Measurements from ENCODE around the gene ALG9. TPM values are rescaled to one million over a fixed set of nuclear protein-coding genes. Genes with fewer than 3 reads are reported as not detected.
A peak's percentile ranks its signal among the peaks of the same experiment; 100 is the strongest.
"Not testable (repeated sequence)": the region's sequence is repeated elsewhere in the genome, so short reads cannot be mapped to it uniquely, and the experiment has no call there.

ALG9 gene
- polyA plus RNA-seq, 6 donors from 2014 or later, result 12.7 to 36.5 (median 14.9) TPM

DNA sequence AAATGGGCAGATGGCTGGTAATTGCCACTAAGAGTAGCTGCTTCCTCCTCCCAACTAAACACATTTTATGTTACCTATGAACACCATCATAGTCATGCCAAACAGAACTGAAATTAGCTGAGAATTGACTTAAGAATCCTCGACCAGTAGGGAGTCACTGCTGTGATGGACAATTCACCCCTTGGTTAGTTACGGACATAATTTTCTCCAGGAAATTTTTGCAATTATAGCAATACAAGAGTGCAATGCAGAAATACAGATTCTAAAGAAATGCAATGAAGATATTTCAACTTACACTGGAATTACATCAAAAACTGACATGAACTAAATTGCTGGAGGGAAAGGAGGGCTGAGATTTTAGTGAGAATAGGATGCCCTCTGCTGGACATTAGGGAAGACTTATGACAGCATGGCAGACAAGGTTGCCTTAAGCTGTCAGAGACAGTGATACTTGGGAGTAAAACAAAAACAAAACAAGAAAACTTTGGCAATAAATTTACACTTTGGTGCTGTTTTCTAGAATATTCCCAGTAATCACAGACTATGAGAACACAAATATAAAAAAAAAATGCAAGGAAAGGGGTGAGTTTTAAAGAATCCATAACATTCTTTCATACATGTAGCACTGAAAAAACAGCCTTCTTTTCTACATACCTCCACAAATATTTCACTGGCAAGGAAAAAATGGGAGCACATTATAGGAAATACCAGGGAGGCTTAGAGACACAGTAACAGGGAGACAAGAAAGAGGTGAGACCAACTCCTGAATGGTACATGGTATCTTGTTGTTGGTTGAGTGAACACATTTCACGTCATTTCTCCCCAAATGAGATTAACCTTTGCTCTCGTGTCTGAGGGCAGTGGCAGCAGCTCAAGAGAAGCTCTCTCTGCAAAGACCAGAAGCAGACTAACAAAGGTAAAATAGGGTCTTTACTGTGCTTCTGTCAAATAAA, 94.0 kb downstream of the ALG9 start:
- Mint-ChIP-seq H3K9me3 (no peaks in the 10 kb centered on the region), H3K4me3 (peak overlapping the region in 4 of 8 donors; percentile 16 to 80 (median 64)), H3K4me1 (peaks cover 22 to 24% (median 23%) of the 10 kb centered on the region in 3 donors), H3K27me3 (no peaks in the 10 kb centered on the region), H3K36me3 (no peaks in the 10 kb centered on the region), H3K27ac (peak overlapping the region; percentile 81 to 97 (median 92))
- DNase-seq (peak; percentile 59), ATAC-seq (ENCODE audit: low read depth in 2 of 2) (peak; percentile 67 to 70)

DNA sequence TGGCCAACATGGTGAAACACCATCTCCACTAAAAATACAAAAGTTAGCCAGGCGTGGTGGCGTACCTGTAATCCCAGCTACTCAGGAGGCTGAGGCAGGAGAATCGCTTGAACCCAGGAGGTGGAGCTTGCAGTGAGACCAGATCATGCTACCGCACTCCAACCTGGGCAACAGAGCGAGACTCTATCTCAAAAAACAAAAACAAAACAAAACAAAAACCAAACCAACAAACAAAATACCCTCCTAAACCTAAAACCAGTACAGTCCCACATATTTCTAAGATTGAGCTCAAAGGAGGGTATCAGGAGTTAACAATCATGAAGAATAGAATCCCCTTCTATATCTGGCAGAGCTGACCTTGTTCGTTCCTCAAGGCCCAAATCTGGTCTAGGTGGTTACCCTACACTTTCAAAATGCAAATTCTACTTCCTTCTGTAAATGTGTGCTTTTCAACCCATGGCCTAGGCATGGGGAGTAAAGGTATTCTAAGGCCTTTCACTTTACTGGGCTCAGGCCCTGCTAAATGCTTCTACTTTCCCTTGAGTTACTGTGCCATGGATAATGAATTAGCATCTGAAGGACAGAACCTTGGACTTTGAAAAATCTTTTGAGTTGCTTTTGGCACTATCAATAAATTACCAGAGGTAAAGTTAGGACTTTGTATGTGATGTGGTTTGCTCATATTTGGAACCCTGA, 94.8 kb downstream of the ALG9 start:
- peak overlapping the region in 7 of 8 donors; percentile 63 to 81 (median 76) for H3K4me3 Mint-ChIP-seq
- H3K9me3 Mint-ChIP-seq, result no peaks in the 10 kb centered on the region
- peaks cover 22 to 24% (median 23%) of the 10 kb centered on the region in 3 donors for H3K4me1 Mint-ChIP-seq

DNA sequence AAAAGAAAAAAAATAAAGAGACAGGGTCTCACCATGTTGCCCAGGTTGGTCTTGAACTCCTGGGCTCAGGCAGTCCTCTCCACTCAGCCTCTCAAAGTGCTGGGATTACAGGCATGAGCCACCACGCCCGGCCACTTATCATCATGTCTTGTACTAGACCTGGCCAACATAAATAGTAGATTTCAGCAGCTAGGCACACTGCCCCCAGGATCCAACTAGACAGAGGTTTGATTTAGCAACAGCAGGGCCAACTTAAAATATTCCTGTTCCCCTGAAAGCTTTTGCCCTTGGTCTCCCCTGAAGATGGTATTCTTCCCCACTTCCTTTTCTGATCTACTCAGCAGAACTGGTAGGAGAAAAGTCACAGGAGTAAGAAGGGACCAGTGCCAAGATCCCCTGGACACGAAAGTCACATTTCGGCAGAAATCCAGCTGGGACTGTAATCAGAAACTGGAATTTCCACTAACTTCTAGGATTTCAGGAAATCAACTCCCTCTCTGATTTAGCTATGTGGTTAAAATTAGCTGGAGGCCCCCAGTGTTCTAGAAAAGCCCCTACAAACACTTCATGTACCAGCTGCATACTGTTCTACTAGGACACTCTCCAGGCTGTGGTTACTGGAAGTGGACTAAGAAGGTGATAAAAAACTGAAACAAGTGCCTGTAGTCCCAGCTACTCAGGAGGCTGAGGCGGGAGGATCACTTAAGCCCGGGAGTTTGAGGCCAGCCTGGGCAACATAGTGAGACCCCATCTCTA, 96.2 kb downstream of the ALG9 start:
- H3K4me1 Mint-ChIP-seq, result peaks cover 22 to 24% (median 23%) of the 10 kb centered on the region in 3 donors
- no peak for DNase-seq
- H3K27me3 Mint-ChIP-seq, result no peaks in the 10 kb centered on the region
- peak overlapping the region in 5 of 6 donors; percentile 16 to 90 (median 56) for H3K27ac Mint-ChIP-seq
- ATAC-seq (ENCODE audit: low read depth in 2 of 2), result no peak
- no peaks in the 10 kb centered on the region for H3K9me3 Mint-ChIP-seq
- peak overlapping the region in 1 of 8 donors; percentile 26 for H3K4me3 Mint-ChIP-seq
- no peaks in the 10 kb centered on the region for H3K36me3 Mint-ChIP-seq

More for the DNA sequence above, 94.8 kb downstream of the ALG9 start:
- no peaks in the 10 kb centered on the region for H3K27me3 Mint-ChIP-seq
- peak overlapping the region; percentile 81 to 97 (median 95) for H3K27ac Mint-ChIP-seq
- H3K36me3 Mint-ChIP-seq, result no peaks in the 10 kb centered on the region
- ATAC-seq (ENCODE audit: low read depth in 2 of 2) (peak; percentile 96 to 98), DNase-seq (peak; percentile 77)

DNA sequence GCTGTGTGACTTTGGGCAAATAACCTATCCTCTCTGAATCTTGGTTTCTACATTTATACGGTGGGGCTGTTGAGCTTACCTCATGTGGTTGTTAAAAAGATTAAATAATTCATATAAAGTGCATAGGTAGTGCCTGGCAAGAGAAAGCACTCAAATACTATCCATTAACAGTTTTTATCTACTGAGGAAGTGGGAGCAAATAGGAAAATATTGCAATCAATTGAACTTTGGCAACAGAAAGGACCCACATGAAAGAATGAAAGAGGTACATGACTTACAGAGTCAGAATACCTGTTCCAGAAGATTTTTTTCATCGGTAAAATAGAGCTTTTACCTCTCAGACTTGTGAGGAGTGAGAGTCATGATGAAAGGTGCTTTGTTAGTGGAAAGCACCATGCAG, 98.8 kb downstream of the ALG9 start:
- Mint-ChIP-seq H3K9me3 (no peaks in the 10 kb centered on the region), H3K36me3 (no peaks in the 10 kb centered on the region), H3K27me3 (no peaks in the 10 kb centered on the region), H3K4me3 (no peak overlapping the region), H3K4me1 (peaks cover 21 to 24% (median 23%) of the 10 kb centered on the region in 3 donors), H3K27ac (no peak overlapping the region)
- DNase-seq (no peak), ATAC-seq (ENCODE audit: low read depth in 2 of 2) (no peak)

DNA sequence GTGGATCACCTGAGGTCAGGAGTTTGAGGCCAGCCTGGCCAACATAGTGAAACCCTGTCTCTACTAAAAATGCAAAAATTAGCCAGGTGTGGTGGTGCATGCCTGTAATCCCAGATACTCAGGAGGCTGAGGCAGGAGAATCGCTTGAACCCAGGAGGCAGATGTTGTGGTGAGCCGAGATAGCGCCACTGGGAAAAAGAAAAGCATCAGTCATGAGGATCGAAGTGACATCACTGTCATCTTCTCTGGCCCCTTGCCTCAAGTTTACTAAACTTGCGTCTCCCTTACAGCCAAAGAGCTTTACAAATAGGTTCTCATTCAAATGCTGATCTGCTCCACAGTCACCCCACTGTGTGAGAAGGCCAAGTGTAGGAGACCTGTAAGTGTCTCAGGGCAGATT, 100.2 kb downstream of the ALG9 start:
- H3K4me3 Mint-ChIP-seq, result peak overlapping the region in 1 of 8 donors; percentile 67
- not testable (repeated sequence) for ATAC-seq (ENCODE audit: low read depth in 2 of 2); H3K36me3 Mint-ChIP-seq; H3K27me3 Mint-ChIP-seq; DNase-seq; H3K9me3 Mint-ChIP-seq; H3K27ac Mint-ChIP-seq
- peaks cover 16 to 20% (median 17%) of the 10 kb centered on the region in 3 donors for H3K4me1 Mint-ChIP-seq

DNA sequence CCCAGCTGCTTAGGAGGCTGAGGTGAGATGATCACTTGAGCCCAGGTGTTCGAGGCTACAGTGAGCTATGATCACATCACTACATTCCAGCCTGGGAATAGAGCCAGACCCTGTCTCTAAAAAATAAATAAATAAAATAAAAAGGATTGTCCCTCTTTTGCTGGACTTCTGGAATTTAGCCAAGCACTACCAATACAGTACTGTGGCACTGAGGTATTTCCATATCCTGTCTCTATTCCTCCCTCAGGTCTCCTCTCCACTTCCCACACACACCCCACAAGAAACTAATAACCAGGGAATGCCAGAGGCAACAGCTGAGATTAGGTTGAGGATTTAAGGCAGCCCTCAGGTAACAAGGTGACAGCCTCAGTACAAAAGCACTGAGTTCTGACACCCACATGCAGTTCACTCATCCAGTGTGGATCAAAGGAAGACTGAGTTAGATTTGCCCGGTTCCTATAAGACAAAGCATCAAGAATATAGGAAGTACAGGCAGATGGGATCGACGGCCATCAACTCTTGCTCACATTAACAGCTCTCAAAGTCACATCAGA, 100.7 kb downstream of the ALG9 start:
- H3K4me3 Mint-ChIP-seq, result peak overlapping the region in 1 of 8 donors; percentile 67
- H3K36me3 Mint-ChIP-seq, result no peaks in the 10 kb centered on the region
- peaks cover 11 to 18% (median 13%) of the 10 kb centered on the region in 3 donors for H3K4me1 Mint-ChIP-seq
- no peak for ATAC-seq (ENCODE audit: low read depth in 2 of 2)
- no peaks in the 10 kb centered on the region for H3K27me3 Mint-ChIP-seq
- H3K27ac Mint-ChIP-seq, result peak overlapping the region in 2 of 6 donors; percentile 53 to 82
- H3K9me3 Mint-ChIP-seq, result no peaks in the 10 kb centered on the region
- DNase-seq, result no peak

DNA sequence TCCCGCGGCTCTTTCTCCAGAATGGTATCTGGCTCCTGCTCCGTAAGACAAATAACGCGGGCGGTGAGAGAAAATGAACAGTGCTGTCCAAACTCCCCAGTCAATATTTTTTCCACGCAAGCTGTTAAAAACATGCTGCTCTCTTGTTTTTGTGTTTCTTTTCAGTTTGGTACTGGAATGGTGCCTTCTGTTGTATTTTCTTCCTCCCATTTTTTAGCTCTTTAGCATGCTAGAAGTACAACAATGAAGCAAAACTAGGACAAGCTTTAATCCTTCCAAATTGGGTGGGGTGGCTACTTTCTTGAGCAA, 104.6 kb downstream of the ALG9 start:
- Mint-ChIP-seq H3K36me3 (peaks cover 0 to 17% of the 10 kb centered on the region in 2 donors), H3K4me1 (peaks cover 16 to 47% (median 41%) of the 10 kb centered on the region in 3 donors), H3K9me3 (no peaks in the 10 kb centered on the region), H3K4me3 (peak overlapping the region; percentile 87 to 100 (median 99)), H3K27ac (peak overlapping the region; percentile 91 to 99 (median 98)), H3K27me3 (no peaks in the 10 kb centered on the region)
- no peak for DNase-seq
- ATAC-seq (ENCODE audit: low read depth in 2 of 2), result no peak

DNA sequence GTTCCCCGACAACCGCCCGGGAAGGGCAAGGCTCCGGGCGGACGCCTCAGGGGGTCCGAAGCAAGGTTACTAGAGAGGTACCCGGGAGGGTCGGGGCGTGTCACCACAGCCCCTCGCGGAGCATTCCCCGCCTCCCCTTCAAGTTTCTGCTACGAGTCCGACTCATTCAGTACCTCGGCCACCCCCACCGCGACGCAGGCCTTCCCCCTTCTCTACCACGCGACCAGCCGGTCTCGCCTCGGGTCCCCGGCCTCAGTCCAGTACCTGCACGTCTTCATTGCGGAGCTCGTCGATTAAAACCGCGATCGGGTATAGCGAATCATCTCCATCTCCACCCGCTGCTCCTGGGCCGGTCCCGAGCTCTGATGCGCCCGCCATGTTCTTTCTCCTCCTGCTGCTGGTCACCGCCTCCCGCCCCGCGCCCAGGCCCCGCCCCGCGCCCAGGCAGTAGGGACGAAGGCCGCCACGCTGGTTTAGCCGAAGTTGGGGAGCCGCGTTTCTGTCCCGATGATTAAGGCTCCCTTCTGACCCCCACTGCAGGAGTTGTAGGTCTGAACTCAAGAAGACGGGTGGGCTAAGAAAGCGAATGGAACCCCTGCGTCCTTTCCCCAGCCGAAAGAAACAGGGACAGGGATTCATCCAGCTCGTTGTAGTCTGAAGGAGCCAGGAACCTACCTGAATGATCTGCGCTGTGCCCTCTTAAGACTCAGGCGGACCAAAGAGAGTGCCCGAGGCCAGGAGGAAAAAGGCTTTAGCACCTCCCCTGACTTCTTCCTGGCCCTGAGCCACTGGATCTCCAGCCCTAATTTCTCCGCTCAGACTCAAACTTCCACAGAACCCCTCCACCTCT, 105.2 kb downstream of the ALG9 start, which contains the start of gene PPP2R1B:
PPP2R1B (minus strand) TSS at position 406 of the 850 bp plus-strand sequence; CDS start at position 378, 28 bp downstream.
- peak within 1 kb of the TSS; percentile 87 to 100 (median 99) for H3K4me3 Mint-ChIP-seq
- peaks cover 0 to 17% of the 10 kb centered on the region in 2 donors for H3K36me3 Mint-ChIP-seq
- ATAC-seq (ENCODE audit: low read depth in 2 of 2) (peak; percentile 95 to 96), DNase-seq (peak; percentile 72)
- peak within 1 kb of the TSS; percentile 91 to 99 (median 98) for H3K27ac Mint-ChIP-seq
- peaks cover 16 to 48% (median 41%) of the 10 kb centered on the region in 3 donors for H3K4me1 Mint-ChIP-seq
- no peaks in the 10 kb centered on the region for H3K9me3 Mint-ChIP-seq
- no peaks in the 10 kb centered on the region for H3K27me3 Mint-ChIP-seq

DNA sequence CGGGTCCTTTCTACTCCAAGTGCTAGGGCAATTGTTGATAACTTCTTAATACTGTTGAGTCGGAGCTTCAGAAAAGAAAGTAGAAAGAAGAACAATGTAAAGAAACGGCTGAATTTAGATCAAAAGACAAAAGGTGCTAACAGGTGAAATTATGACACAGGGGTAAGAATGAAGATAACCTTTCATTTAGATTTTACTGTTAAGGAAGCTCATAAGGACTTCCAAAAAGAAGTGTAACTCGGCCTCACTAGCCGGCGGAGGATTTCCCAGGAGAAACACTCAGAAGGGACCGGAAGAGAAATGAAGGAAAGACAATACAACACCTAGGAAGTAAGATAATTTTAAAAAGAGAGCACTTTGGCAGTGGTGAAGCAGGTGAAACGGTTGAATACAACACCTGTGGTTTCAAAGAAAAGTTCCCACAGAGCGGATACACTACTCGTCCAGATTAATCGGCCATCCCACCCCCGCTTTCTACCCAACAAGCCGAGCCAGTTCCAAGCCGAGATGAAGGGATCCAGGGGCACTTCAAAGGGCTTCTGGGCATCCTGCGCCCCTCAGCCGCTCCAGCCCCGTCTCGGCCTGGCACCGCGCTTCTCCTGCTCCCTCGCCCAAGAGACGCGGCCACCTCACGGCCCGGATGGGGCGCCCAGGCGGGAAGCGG, 105.9 kb downstream of the ALG9 start:
- H3K4me1 Mint-ChIP-seq, result peaks cover 16 to 48% (median 41%) of the 10 kb centered on the region in 3 donors
- peak overlapping the region; percentile 87 to 100 (median 99) for H3K4me3 Mint-ChIP-seq
- peak overlapping the region; percentile 76 to 98 (median 94) for H3K27ac Mint-ChIP-seq
- H3K9me3 Mint-ChIP-seq, result no peaks in the 10 kb centered on the region
- no peak for DNase-seq
- no peaks in the 10 kb centered on the region for H3K27me3 Mint-ChIP-seq
- ATAC-seq (ENCODE audit: low read depth in 2 of 2), result peak in 1 of 2 donors; percentile 38
- H3K36me3 Mint-ChIP-seq, result peaks cover 0 to 17% of the 10 kb centered on the region in 2 donors

DNA sequence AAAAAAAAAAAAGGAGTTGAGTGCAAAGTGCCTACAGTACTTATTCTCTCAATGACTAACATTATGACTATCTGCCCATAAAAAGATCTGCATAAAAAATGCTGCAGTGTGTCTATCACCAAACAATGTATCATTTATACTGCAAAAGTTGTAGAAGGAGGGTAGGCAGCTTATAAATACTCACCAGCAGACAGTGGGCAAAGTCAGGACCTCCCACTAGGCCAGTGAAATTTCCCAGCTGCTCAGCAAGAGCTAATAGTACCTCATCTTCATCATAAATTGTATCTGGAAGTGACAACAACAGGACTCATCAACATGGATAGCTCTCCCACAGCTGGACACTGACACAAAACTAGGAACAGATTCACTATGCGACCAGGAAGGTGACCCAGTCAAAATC, 106.8 kb downstream of the ALG9 start:
- Mint-ChIP-seq H3K27me3 (no peaks in the 10 kb centered on the region), H3K4me1 (peaks cover 16 to 48% (median 41%) of the 10 kb centered on the region in 3 donors), H3K4me3 (peak overlapping the region in 6 of 8 donors; percentile 32 to 99 (median 90)), H3K36me3 (peaks cover 3 to 17% of the 10 kb centered on the region in 2 donors), H3K27ac (peak overlapping the region in 1 of 6 donors; percentile 91), H3K9me3 (no peaks in the 10 kb centered on the region)
- ATAC-seq (ENCODE audit: low read depth in 2 of 2) (no peak), DNase-seq (no peak)

DNA sequence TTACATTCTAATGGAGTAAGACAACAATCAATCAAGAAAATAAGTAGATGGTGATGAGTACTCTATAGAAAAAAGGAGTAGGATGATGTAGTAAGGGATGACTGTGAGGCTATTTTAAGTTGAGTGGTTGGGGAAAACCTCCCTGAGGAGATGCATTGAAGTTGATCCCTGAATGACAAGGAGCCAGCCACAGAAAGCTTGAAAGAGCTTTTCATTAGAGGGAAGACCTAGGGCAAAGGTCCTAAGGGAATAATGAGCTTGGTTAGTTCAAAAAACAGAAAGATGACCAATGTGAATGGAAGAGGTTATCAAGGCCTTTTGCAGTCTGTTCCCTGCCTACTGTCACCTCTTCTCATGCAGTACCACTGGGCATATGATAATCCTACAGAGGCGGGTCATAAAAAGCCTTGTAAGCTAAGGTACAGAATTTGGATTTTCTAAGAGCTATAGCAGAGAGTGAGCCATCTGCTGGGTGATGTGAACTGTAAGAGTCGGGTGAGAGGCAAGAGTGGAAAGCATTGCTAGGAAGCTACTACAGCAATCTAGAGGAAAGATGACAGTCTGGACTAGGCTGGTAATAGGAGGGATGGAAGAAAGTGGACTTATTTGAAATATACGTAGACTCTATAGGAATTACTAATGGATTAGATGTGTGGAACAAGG, 108.3 kb downstream of the ALG9 start:
- H3K36me3 Mint-ChIP-seq, result peaks cover 11 to 19% of the 10 kb centered on the region in 2 donors
- H3K4me1 Mint-ChIP-seq, result peaks cover 16 to 48% (median 41%) of the 10 kb centered on the region in 3 donors
- H3K27ac Mint-ChIP-seq, result peak overlapping the region in 1 of 6 donors; percentile 23
- H3K4me3 Mint-ChIP-seq, result peak overlapping the region in 1 of 8 donors; percentile 92
- no peaks in the 10 kb centered on the region for H3K27me3 Mint-ChIP-seq
- DNase-seq (no peak), ATAC-seq (ENCODE audit: low read depth in 2 of 2) (no peak)
- H3K9me3 Mint-ChIP-seq, result no peaks in the 10 kb centered on the region
